Stomach (tissue), 9 donors: ENCODE results near the gene ACTL8. TPM values are rescaled to one million over a fixed set of nuclear protein-coding genes. Genes with fewer than 3 reads are reported as not detected.
A peak's percentile ranks its signal among the peaks of the same experiment; 100 is the strongest.

Source experiments
- DNase-seq, 2 donors: peaks; one replicate each; pipeline versions ENCODE4 v3.0.0 to v3.0.0-alpha.2; 2013 to 2019
- H3K27ac ChIP-seq, 5 donors: fragments of 200-600 bp in 4 of 5; sonication (generic) in 4 of 5; one replicate each; pipeline ENCODE4 v1.5.1; 2013 to 2019; ENCODE audit warnings: mild to moderate bottlenecking in 1 of 5, moderate library complexity in 1 of 5
- H3K27me3 ChIP-seq, 3 donors: fragments of 200-600 bp; sonication (generic); one replicate each; pipeline ENCODE4 v1.5.1; 2017 to 2019; ENCODE audit warnings: mixed run types in 1 of 3
- H3K36me3 ChIP-seq, 4 donors: fragments of 200-600 bp; sonication (generic); 1 replicate in 3 of 4; 2 replicates in 1 of 4; pipeline ENCODE4 v1.5.1; 2016 to 2019
- H3K4me1 ChIP-seq, 4 donors: fragments of 200-600 bp; sonication (generic); one replicate each; pipeline ENCODE4 v1.5.1; 2016 to 2019
- H3K4me3 ChIP-seq, 4 donors: fragments of 200-600 bp; sonication (generic) in 3 of 4; one replicate each; pipeline ENCODE4 v1.5.1; 2016 to 2019; ENCODE audit warnings: mild to moderate bottlenecking in 1 of 4
- H3K9me3 ChIP-seq, 4 donors: fragments of 200-600 bp; sonication (generic); one replicate each; pipeline ENCODE4 v1.5.1; 2016 to 2019
- CTCF ChIP-seq, 7 experiments: fragments of 450-650 bp in 4 of 7; fragments of 200-600 bp in 3 of 7; sonication (generic) in 3 of 7; IDR thresholded peaks; one replicate each; pipeline ENCODE4 v1.5.1; 2016 to 2019; ENCODE audit warnings: antibody characterized with exemption in 7 of 7, control low read depth in 2 of 7, mild to moderate bottlenecking in 1 of 7
- EP300 ChIP-seq: sonication (generic); formaldehyde crosslinking; IDR thresholded peaks from one replicate; pipeline ENCODE4 v1.6.1; 2017; ENCODE audit warnings: antibody characterized with exemption
- POLR2A ChIP-seq, 4 donors: fragments of 450-650 bp; IDR thresholded peaks; one replicate each; pipeline ENCODE4 v1.6.1; 2016; ENCODE audit warnings: antibody characterized with exemption in 4 of 4, control low read depth in 2 of 4, mild to moderate bottlenecking in 1 of 4, moderate library complexity in 1 of 4
- POLR2AphosphoS5 ChIP-seq, 3 donors: sonication (generic); formaldehyde crosslinking; IDR thresholded peaks; one replicate each; pipeline ENCODE4 v1.6.1; 2016; ENCODE audit warnings: antibody characterized with exemption in 3 of 3
- WGBS, 5 donors: extraction: QIAGEN DNeasy Blood & Tissue Kit in 3 of 5; methylation state at CpG; one replicate each; pipeline versions ENCODE4 v1.1.5 to v1.1.7; 2013 to 2018; 5-methylcytosine and 5-hydroxymethylcytosine counted together
- intact Hi-C: fragments of 100-400 bp; cut with DNase I; formaldehyde crosslinking; loops from one replicate; pipeline ENCODE4 v1.15.1; 2023; ENCODE audit warnings: low total_unique reads
- polyA plus RNA-seq, 3 donors: library from polyadenylated mRNA; stranded (reverse); fragments of 200-250 nt; gene quantifications; one replicate each; pipeline ENCODE4 v1.2.3, GENCODE V29; 2013
- total RNA-seq, 5 donors: library from RNA; depleted of rRNA; stranded (reverse); fragments of >200 nt; gene quantifications; one replicate each; pipeline versions ENCODE4 v1.1.0 to v1.2.3, GENCODE V29; 2014 to 2016
- donor health status: healthy with polysubstance abuse.
- donor health status: Bipolar disorder and iron deficiency.
- donor health status: healthy.

Gene ACTL8
- total and polyA plus RNA-seq, 8 donors, result not detected

- Histone ChIP-seq H3K27ac (no peak overlapping the region), H3K36me3 (no peaks in the 10 kb centered on the region), H3K4me1 (peaks cover 0 to 8% (median 0%) of the 10 kb centered on the region in 4 donors), H3K4me3 (no peak overlapping the region), H3K27me3 (peaks cover 0 to 60% (median 22%) of the 10 kb centered on the region in 3 donors), H3K9me3 (no peaks in the 10 kb centered on the region)
- WGBS, 5 donors, result 66 to 83% (median 81%) methylated on average over 5 of the region's 5 CpGs
- TF ChIP-seq POLR2A (IDR thresholded peaks at IDR 0.05) (no peak), CTCF (IDR thresholded peaks at IDR 0.05) (no peak), POLR2AphosphoS5 (IDR thresholded peaks at IDR 0.05) (no peak), EP300 (no peak)
- intact Hi-C loops, result no loop called here
- DNase-seq, result no peak
These were observed 14.1 kb upstream of the ACTL8 start for GRCh38 chr1:17741052-17741451.

- 25 to 43% (median 42%) methylated on average over 5 of the region's 5 CpGs for WGBS, 5 donors
- Histone ChIP-seq H3K27me3 (peaks cover 0 to 48% (median 18%) of the 10 kb centered on the region in 3 donors), H3K36me3 (no peaks in the 10 kb centered on the region), H3K4me1 (peaks cover 0 to 8% (median 0%) of the 10 kb centered on the region in 4 donors), H3K27ac (no peak overlapping the region), H3K9me3 (no peaks in the 10 kb centered on the region), H3K4me3 (no peak overlapping the region)
- intact Hi-C loops, result no loop called here
- TF ChIP-seq POLR2A (IDR thresholded peaks at IDR 0.05), result no peak
- TF ChIP-seq CTCF (IDR thresholded peaks at IDR 0.05), result no peak
- no peak for TF ChIP-seq EP300
- no peak for TF ChIP-seq POLR2AphosphoS5 (IDR thresholded peaks at IDR 0.05)
- DNase-seq, result peak in 1 of 2 donors; percentile 70
These were observed 12.6 kb upstream of the ACTL8 start for GRCh38 chr1:17742583-17742982.

DNA sequence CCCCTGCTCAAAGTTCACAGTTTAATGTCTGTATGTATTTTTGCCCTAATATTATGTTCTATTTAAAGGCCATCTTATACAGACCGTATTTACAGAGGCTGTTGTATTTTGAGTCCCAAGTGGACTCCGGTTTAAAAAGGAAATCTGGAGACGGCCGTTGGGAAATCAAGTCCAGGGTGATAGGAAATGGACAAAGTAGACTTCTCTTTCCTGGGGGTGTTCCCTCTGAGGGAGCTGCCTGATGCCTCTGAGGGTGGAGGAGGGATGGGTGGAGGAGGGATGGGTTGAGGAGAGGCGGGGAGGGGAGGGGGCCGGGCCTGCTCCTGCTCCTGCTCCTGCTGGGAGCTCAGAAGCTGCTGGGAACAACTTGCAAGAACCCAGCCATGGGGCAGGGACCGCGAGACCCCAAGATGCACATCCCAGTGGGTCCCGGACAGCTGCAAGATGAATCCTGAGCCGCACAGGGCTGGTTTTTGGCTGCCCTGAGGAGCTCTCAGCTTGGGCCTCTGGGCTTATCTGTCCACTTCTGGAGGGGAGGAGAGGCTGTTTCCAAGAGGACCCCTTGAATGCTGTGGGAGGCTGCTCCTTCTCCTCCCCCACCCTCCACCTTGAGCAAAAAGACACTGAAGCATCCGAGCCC is 12.0 kb upstream of the ACTL8 start:
- DNase-seq, result peak in 1 of 2 donors; percentile 21
- WGBS, 5 donors, result 44 to 55% (median 52%) methylated on average over 9 to 11 of the region's 11 CpGs
- intact Hi-C loops, result no loop called here
- TF ChIP-seq POLR2A (IDR thresholded peaks at IDR 0.05) (no peak), CTCF (IDR thresholded peaks at IDR 0.05) (no peak), POLR2AphosphoS5 (IDR thresholded peaks at IDR 0.05) (no peak), EP300 (no peak)
- peaks cover 0 to 8% (median 0%) of the 10 kb centered on the region in 4 donors for H3K4me1 ChIP-seq
- H3K36me3 ChIP-seq, result no peaks in the 10 kb centered on the region
- no peak overlapping the region for H3K27ac ChIP-seq
- peaks cover 0 to 44% (median 22%) of the 10 kb centered on the region in 3 donors for H3K27me3 ChIP-seq
- no peak overlapping the region for H3K4me3 ChIP-seq
- H3K9me3 ChIP-seq, result no peaks in the 10 kb centered on the region

DNA sequence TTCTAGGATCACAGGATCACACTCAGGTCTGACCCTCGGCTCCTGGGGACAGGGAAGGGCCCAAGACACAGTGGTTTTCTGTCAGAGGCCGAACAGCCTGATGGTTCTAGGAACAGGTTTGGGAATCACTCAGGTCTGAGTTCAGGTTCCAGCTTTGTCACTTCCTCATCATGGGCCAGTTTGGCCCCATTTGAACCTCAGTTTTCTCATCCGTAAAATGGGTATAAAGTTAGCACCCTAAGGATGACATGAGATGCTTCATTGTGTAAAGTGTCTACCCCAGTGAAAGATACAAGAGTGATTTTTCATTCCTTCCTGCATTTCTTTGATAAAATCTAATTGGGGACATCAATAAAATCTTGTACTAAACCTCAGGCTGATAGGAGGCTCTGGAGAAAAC is 11.2 kb upstream of the ACTL8 start:
- H3K36me3 ChIP-seq, result no peaks in the 10 kb centered on the region
- no peak overlapping the region for H3K27ac ChIP-seq
- TF ChIP-seq POLR2AphosphoS5 (IDR thresholded peaks at IDR 0.05) (no peak), POLR2A (IDR thresholded peaks at IDR 0.05) (no peak), EP300 (no peak), CTCF (IDR thresholded peaks at IDR 0.05) (no peak)
- no peaks in the 10 kb centered on the region for H3K9me3 ChIP-seq
- H3K27me3 ChIP-seq, result peaks cover 0 to 42% (median 23%) of the 10 kb centered on the region in 3 donors
- DNase-seq, result no peak
- H3K4me1 ChIP-seq, result peaks cover 0 to 8% (median 0%) of the 10 kb centered on the region in 4 donors
- intact Hi-C loops, result no loop called here
- no peak overlapping the region for H3K4me3 ChIP-seq
- WGBS, 5 donors, result 83 to 100% (median 89%) methylated on average over 3 of the region's 3 CpGs
